D721Med (cell line): ENCODE results near the gene AASDH.
A peak's percentile ranks its signal among the peaks of the same experiment; 100 is the strongest.

ENCODE experiments used
- DNase-seq: peaks from one replicate; pipeline ENCODE4 v3.0.0; 2011; ENCODE audit warnings: low spot score; ENCODE audit not compliant: insufficient read length
- FAIRE-seq: peaks from 2 replicates; lab custom pipeline; 2011; peaks lifted over from hg19 to GRCh38; lab: Jason Lieb, UNC
- TF ChIP-seq, protein P1 (sequence below): IDR thresholded peaks from 2 replicates; pipeline ENCODE4 v1.5.1; 2012; ENCODE audit warnings: mild to moderate bottlenecking, control low read depth; ENCODE audit not compliant: insufficient read depth; ENCODE audit errors: missing control alignments

AASDH gene

DNA sequence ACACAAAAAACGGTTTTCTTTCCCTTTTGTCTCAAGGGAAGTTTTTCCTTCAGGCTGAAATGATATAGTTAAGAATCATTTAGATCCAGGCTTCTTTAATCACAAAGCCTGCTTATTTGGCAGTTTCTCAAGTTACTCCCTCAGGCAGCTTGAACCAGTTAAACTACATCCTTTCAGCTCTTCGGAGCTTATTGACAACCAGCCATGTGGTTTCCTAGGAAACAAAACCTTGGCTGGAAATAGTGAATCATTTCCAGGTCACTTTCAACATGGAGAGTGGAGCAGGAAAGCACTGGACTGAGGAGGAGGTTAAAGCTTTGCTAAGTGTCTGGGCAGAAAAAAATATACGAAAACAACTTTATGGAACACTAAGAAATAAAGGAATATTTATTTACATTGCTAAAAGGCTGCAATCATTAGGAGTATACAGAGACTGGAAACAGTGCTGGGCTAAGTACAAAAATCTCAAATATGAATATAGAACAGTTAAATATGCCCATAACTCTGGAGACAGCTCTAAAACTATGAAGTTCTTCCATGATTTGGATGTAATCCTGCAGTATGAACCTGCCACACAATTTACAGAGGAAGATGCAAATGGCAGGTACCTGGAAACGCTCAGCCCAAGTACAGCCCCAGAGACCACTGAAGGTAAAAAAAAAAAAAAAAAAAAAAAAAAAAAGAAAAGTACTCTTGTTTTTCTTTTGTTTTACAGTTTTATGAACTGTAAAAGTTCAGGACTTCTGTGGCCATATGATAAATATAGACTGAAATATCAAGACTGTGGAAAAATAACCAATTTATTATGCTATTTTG is 23.2 kb upstream of the AASDH start:
- TF ChIP-seq, protein P1, sequence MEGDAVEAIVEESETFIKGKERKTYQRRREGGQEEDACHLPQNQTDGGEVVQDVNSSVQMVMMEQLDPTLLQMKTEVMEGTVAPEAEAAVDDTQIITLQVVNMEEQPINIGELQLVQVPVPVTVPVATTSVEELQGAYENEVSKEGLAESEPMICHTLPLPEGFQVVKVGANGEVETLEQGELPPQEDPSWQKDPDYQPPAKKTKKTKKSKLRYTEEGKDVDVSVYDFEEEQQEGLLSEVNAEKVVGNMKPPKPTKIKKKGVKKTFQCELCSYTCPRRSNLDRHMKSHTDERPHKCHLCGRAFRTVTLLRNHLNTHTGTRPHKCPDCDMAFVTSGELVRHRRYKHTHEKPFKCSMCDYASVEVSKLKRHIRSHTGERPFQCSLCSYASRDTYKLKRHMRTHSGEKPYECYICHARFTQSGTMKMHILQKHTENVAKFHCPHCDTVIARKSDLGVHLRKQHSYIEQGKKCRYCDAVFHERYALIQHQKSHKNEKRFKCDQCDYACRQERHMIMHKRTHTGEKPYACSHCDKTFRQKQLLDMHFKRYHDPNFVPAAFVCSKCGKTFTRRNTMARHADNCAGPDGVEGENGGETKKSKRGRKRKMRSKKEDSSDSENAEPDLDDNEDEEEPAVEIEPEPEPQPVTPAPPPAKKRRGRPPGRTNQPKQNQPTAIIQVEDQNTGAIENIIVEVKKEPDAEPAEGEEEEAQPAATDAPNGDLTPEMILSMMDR: no peak
- FAIRE-seq (peak; percentile 71), DNase-seq (no peak)

DNA sequence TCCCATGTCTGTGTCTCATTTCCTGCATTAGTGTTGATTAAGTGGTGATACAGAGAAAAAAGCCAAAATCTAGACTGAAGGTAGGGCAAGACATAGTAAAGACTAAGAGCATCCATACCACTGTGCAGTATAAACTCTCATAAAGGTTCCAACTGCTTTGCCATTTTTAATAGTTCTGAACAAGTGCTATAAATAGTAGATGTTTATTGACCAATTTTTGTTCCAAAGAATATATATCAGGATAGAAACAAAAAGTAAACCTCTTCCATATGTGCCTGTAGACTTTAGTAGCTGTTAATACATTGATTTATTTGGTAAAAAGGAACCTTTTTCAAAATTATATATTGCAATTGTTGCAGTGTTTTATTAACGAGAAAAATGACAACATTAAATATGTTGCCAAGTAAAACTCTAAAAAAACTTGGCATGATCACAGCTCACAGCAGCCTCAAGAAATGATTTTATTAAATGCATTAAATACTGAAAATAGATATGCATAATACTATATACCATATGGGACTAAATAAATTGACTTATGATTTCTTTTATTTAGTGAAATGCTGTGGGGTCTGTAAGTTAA is 22.3 kb upstream of the AASDH start:
- no peak for FAIRE-seq
- TF ChIP-seq, protein P1: no peak
- DNase-seq: no peak

DNA sequence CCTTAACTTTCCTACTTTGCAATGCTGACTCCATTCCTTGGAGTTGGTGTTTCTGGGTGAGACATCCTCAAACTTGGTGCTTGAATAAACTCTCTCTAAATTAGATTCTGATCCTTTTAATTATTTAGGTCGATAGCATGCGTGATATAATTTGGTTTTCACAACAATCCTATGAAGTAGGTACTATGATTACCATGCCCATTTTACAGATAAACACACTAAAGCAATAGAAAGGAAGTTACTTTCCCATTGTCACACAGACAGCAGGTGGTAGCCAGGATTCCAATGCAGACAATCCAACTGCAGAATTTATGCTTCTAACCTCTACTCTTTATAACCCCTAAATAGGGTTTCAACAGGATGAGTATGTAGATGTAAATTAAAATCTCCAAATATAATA is 21.7 kb upstream of the AASDH start:
- TF ChIP-seq, protein P1: no peak
- DNase-seq: no peak
- FAIRE-seq: no peak

DNA sequence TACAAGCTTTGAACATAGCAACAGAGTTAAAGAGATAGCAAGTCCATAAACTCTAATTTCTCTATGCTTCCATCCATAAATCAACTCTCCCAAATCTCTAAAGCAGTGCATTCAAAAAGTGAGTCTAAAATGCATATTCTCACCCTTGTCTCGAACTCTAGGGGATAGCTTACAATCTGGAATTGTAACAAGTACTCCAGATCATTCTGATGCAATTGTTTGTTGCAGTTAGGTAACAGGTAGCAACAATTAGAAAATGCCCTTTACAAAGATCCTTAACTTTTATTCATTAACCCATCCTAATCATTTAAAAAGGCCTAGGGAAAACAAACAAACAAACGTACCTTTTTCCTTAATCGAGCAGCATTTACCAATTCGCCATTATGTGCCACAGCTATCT is 18.9 kb upstream of the AASDH start:
- DNase-seq (no peak), FAIRE-seq (no peak)
- TF ChIP-seq, protein P1: no peak

DNA sequence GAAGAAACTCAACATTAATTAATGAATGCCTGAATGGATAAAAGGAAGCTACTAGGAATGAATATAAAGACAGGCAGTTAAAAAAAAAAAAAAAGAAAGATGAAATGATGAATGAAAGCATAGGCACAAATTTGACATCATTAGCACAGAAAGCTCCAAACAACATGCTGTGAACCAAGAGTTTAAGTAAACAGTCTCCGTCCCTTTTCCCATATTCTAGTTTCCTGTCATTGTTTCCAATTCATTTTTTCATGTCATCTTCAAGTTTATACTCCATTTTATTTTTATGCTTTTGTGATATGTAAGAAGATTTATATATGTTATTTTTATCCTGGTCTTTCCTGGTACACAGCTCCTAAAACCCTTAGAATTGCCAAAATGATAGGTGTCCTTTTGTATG is 17.7 kb upstream of the AASDH start:
- DNase-seq (no peak), FAIRE-seq (no peak)
- TF ChIP-seq, protein P1: no peak

DNA sequence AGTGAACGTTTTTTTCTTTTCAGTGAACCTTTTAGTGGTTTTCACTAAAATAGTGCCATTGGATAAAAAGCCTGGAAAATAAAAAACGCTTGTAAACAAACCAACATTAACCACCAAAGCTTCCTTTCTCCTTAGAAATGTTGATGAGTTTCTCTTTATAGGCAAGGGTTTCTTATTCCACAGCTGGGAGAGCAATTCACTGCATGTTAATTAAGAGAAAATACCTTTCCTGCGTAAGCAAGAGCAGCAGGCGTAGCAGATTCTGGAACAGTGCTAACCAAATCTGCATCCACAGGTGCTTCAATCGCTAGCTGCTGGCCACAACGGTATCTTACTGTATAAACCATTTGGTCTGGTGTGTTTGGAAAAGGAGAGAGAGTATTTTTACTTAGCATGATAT is 13.3 kb upstream of the AASDH start:
- TF ChIP-seq, protein P1: no peak
- DNase-seq (no peak), FAIRE-seq (no peak)

DNA sequence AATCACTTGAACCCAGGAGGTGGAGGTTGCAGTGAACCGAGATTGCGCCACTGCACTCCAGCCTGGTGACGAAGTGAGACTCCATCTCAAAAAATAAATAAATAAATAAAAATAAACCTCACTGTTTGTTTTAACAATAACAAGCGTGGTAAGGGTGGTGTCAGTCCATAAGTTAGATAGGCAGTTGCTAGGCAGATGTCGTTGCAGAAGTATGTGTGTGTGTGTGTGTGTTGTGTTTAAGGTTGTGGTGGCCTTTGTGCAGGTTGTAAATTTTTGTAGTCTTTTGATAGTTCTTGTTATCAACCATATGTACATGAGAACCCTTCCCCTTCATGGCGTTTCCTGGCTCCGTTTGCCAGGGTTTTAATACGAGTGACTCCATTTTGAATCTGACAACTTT is 4.0 kb upstream of the AASDH start:
- FAIRE-seq: no peak
- TF ChIP-seq, protein P1: no peak
- no peak for DNase-seq
